ENCODE measurements around the gene USP17L12. TPM values are rescaled to one million over a fixed set of nuclear protein-coding genes. Genes with fewer than 3 reads are reported as not detected.
"Not testable (repeated sequence)": the region's sequence is repeated elsewhere in the genome, so short reads cannot be mapped to it uniquely, and the experiment has no call there.

USP17L12 gene
- total RNA-seq, 1 experiment from 2014 or later: not detected

DNA sequence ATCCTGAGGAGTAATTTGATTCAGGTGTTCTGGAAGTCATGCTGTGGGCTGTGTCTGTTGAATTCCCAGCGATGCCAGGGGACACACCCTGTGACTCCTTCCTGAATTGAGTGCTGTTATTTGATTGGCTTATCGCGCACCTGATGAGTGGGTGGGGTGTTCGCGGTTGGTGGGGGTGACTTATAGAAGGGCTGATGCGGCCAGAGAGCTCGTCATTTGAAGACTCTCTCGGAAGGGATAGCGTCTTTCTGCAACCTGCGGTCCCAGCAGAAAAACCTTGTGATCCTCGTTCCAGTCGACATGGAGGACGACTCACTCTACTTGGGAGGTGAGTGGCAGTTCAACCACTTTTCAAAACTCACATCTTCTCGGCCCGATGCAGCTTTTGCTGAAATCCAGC lies 47.4 kb downstream of the USP17L12 start, which contains the start of gene USP17L22:
Gene USP17L22 (plus strand): TSS at position 301 of the 400 bp plus-strand sequence. CDS start 0 bp downstream, at position 301.
- CTCF ChIA-PET, ATAC-seq: not testable (repeated sequence)

More for the DNA sequence above, 47.4 kb downstream of the USP17L12 start, which contains the start of gene USP17L22:
- intact Hi-C loops (cut with micrococcal nuclease); H3K4me2 ChIP-seq (ENCODE audit: low read length); H4K20me1 ChIP-seq (ENCODE audit: insufficient read depth); H3K36me3 ChIP-seq (ENCODE audit: control insufficient read depth in 1 of 2, insufficient read depth in 2 of 2, low read length in 2 of 2); H2AFZ ChIP-seq (ENCODE audit: low read depth, low read length, poor library complexity, severe bottlenecking); H3K9ac ChIP-seq (ENCODE audit: low read length); H3K9me2 ChIP-seq (ENCODE audit: insufficient read depth); H3K9me3 ChIP-seq (ENCODE audit: control insufficient read depth in 1 of 2, insufficient read depth in 1 of 2, low read depth in 1 of 2, low read length in 2 of 2); POLR2A ChIA-PET; DNase-seq (ENCODE audit: low read depth, low spot score); RAD21 ChIA-PET (ENCODE audit: low non-redundant PET in 1 of 2, low total read pairs in 2 of 2, uncharacterized antibody in 2 of 2, unreplicated experiment in 2 of 2); H3K27ac ChIP-seq (ENCODE audit: low read depth, low read length); H3K27me3 ChIP-seq (ENCODE audit: insufficient read depth, low read length); H3K4me1 ChIP-seq (ENCODE audit: control insufficient read depth in 1 of 2, insufficient read depth in 2 of 2, low read length in 2 of 2); H3K79me2 ChIP-seq (ENCODE audit: insufficient read depth, low read length); BruUV-seq (replicated peaks); H3K4me3 ChIP-seq (replicated peaks in 1 of 2; ENCODE audit: low read depth in 1 of 2, low read length in 2 of 2): not testable (repeated sequence)

Other genes starting within 250 kb of the USP17L12 start
- gene FAM90A26, start 49.7 kb upstream of the USP17L12 start, total RNA-seq (2021; ENCODE audit: unreplicated experiment): not detected
- gene USP17L10, start 9.5 kb upstream of the USP17L12 start, total RNA-seq (2021; ENCODE audit: unreplicated experiment): not detected
- gene USP17L11, start 4.7 kb upstream of the USP17L12 start, total RNA-seq (2021; ENCODE audit: unreplicated experiment): 0.15 TPM
- gene USP17L13, start 4.7 kb downstream of the USP17L12 start, total RNA-seq (2021; ENCODE audit: unreplicated experiment): not detected
- gene USP17L15, start 14.2 kb downstream of the USP17L12 start, total RNA-seq (2021; ENCODE audit: unreplicated experiment): not detected
- gene USP17L17, start 23.7 kb downstream of the USP17L12 start, total RNA-seq (2021; ENCODE audit: unreplicated experiment): not detected
- not detected for gene USP17L18, start 28.5 kb downstream of the USP17L12 start, total RNA-seq (2021; ENCODE audit: unreplicated experiment)
- not detected for gene USP17L19, start 33.2 kb downstream of the USP17L12 start, total RNA-seq (2021; ENCODE audit: unreplicated experiment)
- 0.15 TPM for gene USP17L20, start 38.0 kb downstream of the USP17L12 start, total RNA-seq (2021; ENCODE audit: unreplicated experiment)
- gene USP17L21, start 42.7 kb downstream of the USP17L12 start, total RNA-seq (2021; ENCODE audit: unreplicated experiment): not detected
- gene USP17L22, start 47.5 kb downstream of the USP17L12 start, total RNA-seq (2021; ENCODE audit: unreplicated experiment): not detected
- gene USP17L24, start 105.0 kb downstream of the USP17L12 start, total RNA-seq (2021; ENCODE audit: unreplicated experiment): not detected
- not detected for gene USP17L25, start 109.8 kb downstream of the USP17L12 start, total RNA-seq (2021; ENCODE audit: unreplicated experiment)
- gene USP17L26, start 114.5 kb downstream of the USP17L12 start, total RNA-seq (2021; ENCODE audit: unreplicated experiment): not detected
- not detected for gene USP17L5, start 119.3 kb downstream of the USP17L12 start, total RNA-seq (2021; ENCODE audit: unreplicated experiment)
- gene USP17L27, start 124.0 kb downstream of the USP17L12 start, total RNA-seq (2021; ENCODE audit: unreplicated experiment): not detected
- not detected for gene USP17L28, start 128.7 kb downstream of the USP17L12 start, total RNA-seq (2021; ENCODE audit: unreplicated experiment)
- not detected for gene USP17L29, start 133.5 kb downstream of the USP17L12 start, total RNA-seq (2021; ENCODE audit: unreplicated experiment)
- gene USP17L30, start 143.0 kb downstream of the USP17L12 start, total RNA-seq (2021; ENCODE audit: unreplicated experiment): not detected
- gene DEFB131A, start 224.3 kb downstream of the USP17L12 start, total RNA-seq (2021; ENCODE audit: unreplicated experiment): not detected

Data from HCT116 (cell line).